LNCAP (cell line): ENCODE measurements around the gene KCTD7.

Experiments
- CTCF ChIP-seq: fragments of 450-650 bp; IDR thresholded peaks from 2 replicates; pipeline ENCODE4 v1.5.1; 2017; ENCODE audit warnings: mild to moderate bottlenecking

Gene KCTD7

GRCh38 chr7:66628361-66629221 is at the start of gene KCTD7:
Gene KCTD7, plus strand, starts transcription at chr7:66628881. Its CDS starts 184 bp downstream, at chr7:66629065.
- no peak for TF ChIP-seq CTCF

GRCh38 chr7:66583490-66584110 is 45.1 kb upstream of the KCTD7 start:
- no peak for TF ChIP-seq CTCF

- TF ChIP-seq CTCF, result no peak
These were observed 42.5 kb upstream of the KCTD7 start for GRCh38 chr7:66586181-66586580.

GRCh38 chr7:66591799-66592596 is 36.7 kb upstream of the KCTD7 start:
- no peak for TF ChIP-seq CTCF

GRCh38 chr7:66597461-66597860 is 31.2 kb upstream of the KCTD7 start:
- TF ChIP-seq CTCF, result no peak

- no peak for TF ChIP-seq CTCF
These were observed 26.5 kb upstream of the KCTD7 start for GRCh38 chr7:66602159-66602558.

GRCh38 chr7:66604198-66604597 is 24.5 kb upstream of the KCTD7 start:
- TF ChIP-seq CTCF, result no peak
